Ascending aorta (tissue), 2 donors: Measurements from ENCODE around the gene FMO5. TPM values are rescaled to one million over a fixed set of nuclear protein-coding genes. Genes with fewer than 3 reads are reported as not detected.

ENCODE experiments used
- DNase-seq, 2 donors: peaks; one replicate each; pipeline ENCODE4 v3.0.0-alpha.2; 2019; ENCODE audit warnings: low spot score in 2 of 2
- H3K27ac ChIP-seq, 2 donors: fragments of 200-600 bp; sonication (generic); one replicate each; pipeline ENCODE4 v1.5.1; 2016 to 2017; ENCODE audit warnings: mild to moderate bottlenecking in 1 of 2
- H3K27me3 ChIP-seq: fragments of 200-600 bp; sonication (generic); one replicate; pipeline ENCODE4 v1.5.1; 2017
- H3K36me3 ChIP-seq, 2 donors: fragments of 200-600 bp; sonication (generic); one replicate each; pipeline ENCODE4 v1.5.1; 2016
- H3K4me1 ChIP-seq, 2 donors: fragments of 200-600 bp; sonication (generic); one replicate each; pipeline ENCODE4 v1.5.1; 2016 to 2017; ENCODE audit warnings: mild to moderate bottlenecking in 1 of 2
- H3K4me3 ChIP-seq, 2 donors: fragments of 200-600 bp; sonication (generic); one replicate each; pipeline ENCODE4 v1.5.1; 2016 to 2017; ENCODE audit warnings: mild to moderate bottlenecking in 1 of 2
- H3K9me3 ChIP-seq, 2 donors: fragments of 200-600 bp; sonication (generic); one replicate each; pipeline ENCODE4 v1.5.1; 2016
- CTCF ChIP-seq, 3 experiments: fragments of 200-600 bp in 2 of 3; fragments of 450-650 bp in 1 of 3; sonication (generic) in 2 of 3; IDR thresholded peaks; one replicate each; pipeline ENCODE4 v1.5.1; 2016 to 2019; ENCODE audit warnings: antibody characterized with exemption in 3 of 3, mild to moderate bottlenecking in 1 of 3, moderate library complexity in 1 of 3
- intact Hi-C: fragments of 100-400 bp; cut with DNase I; formaldehyde crosslinking; loops from one replicate; pipeline ENCODE4 v1.15.1; 2023
- total RNA-seq: library from RNA; depleted of rRNA; stranded (reverse); fragments of >200 nt; gene quantifications from one replicate; pipeline ENCODE4 v1.1.0, GENCODE V29; 2016

FMO5 gene
- total RNA-seq, 1 donor from 2014 or later = 19.6 TPM

DNA sequence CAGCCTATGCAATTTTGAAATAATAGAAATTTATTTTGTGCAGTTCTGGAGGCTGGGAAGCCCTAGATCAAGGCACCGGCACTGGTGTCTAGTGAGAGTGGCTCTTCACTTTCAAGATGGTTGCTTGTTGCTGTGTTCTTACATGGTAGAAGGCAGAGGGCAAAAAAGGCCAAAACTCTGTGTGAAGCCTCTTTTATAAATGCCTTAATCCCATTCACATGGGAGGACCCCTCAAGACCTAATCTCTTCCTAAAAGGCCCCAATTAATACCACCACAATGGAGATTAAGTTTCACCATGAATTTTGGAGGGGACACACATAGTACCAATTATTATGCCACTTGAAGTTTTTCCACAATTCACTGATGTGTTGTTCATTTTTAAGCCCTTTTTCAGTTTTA, 73.9 kb downstream of the FMO5 start:
- intact Hi-C loops = no loop called here
- Histone ChIP-seq H3K9me3 (no peaks in the 10 kb centered on the region), H3K4me3 (no peak overlapping the region), H3K36me3 (peaks cover 15 to 21% of the 10 kb centered on the region in 2 donors), H3K27me3 (no peaks in the 10 kb centered on the region), H3K4me1 (no peaks in the 10 kb centered on the region), H3K27ac (no peak overlapping the region)
- TF ChIP-seq CTCF (IDR thresholded peaks at IDR 0.05) = no peak
- DNase-seq = no peak

DNA sequence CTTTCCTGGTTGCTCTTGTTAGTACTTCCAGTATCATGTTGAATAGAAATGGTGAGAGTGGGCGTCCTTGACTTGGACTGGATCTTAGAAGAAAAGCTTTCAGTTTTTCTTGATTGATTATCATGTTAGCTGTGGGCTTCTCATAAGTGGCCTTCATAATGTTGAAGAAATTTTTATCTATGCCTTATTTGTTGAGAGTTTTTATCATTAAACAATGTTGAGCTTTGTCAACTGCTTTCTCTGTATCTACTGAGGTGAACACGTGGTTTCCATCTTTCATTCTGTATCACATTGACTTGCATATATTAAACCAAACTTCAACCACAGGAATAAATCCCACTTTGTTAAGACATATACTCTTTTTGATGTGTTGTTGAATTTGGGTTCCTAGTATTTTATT, 82.3 kb downstream of the FMO5 start:
- no peak overlapping the region for H3K27ac ChIP-seq
- H3K36me3 ChIP-seq = no peaks in the 10 kb centered on the region
- intact Hi-C loops = no loop called here
- no peaks in the 10 kb centered on the region for H3K4me1 ChIP-seq
- H3K9me3 ChIP-seq = no peaks in the 10 kb centered on the region
- no peaks in the 10 kb centered on the region for H3K27me3 ChIP-seq
- DNase-seq = no peak
- TF ChIP-seq CTCF (IDR thresholded peaks at IDR 0.05) = no peak
- H3K4me3 ChIP-seq = no peak overlapping the region

Other genes starting within 250 kb of the FMO5 start
- gene PRKAB2, start 52.9 kb downstream of the FMO5 start, total RNA-seq = 15.4 TPM
- 8.0 TPM for gene CHD1L, start 17.3 kb upstream of the FMO5 start, total RNA-seq